Fibroblast of lung (primary cell): ENCODE data around the gene VGF.

Experiments used
- CTCF ChIP-seq, 2 donors: IDR thresholded peaks in 1 of 2; conservative IDR thresholded peaks in 1 of 2; 1 replicate in 1 of 2; 2 replicates in 1 of 2; pipeline ENCODE4 v1.5.1; 2011 to 2012; ENCODE audit warnings: low read length in 2 of 2, control low read depth in 1 of 2, inconsistent platforms in 1 of 2, low read depth in 1 of 2, mild to moderate bottlenecking in 1 of 2
- EZH2 ChIP-seq: IDR thresholded peaks from 2 replicates; pipeline ENCODE4 v1.5.1; 2012; ENCODE audit warnings: low read length, control low read depth, mild to moderate bottlenecking; ENCODE audit errors: missing control alignments

- TF ChIP-seq CTCF (conservative IDR thresholded peaks at IDR 0.05 in 1 of 2, IDR thresholded peaks at IDR 0.05 in 1 of 2; ENCODE audit: low read depth in 1 of 2, low read length in 2 of 2) (no peak), EZH2 (no peak)
Observed at GRCh38 chr7:101166909-101167644, 1.7 kb upstream of the VGF start.
